HFFc6 (cell line): Measurements from ENCODE around the gene CDCA3. TPM values are rescaled to one million over a fixed set of nuclear protein-coding genes. Genes with fewer than 3 reads are reported as not detected.

Experiments
- DNase-seq: peaks from one replicate; pipeline ENCODE4 v3.0.0-alpha.2; 2018
- H3K27ac Mint-ChIP-seq: 2 replicates; pipeline ENCODE4 v1.8.0; 2020; ENCODE audit warnings: mild to moderate bottlenecking, mixed read lengths
- H3K27me3 Mint-ChIP-seq: 2 replicates; pipeline ENCODE4 v1.8.0; 2021; ENCODE audit warnings: mild to moderate bottlenecking, moderate library complexity, mixed read lengths; ENCODE audit not compliant: insufficient read depth
- H3K36me3 Mint-ChIP-seq: 2 replicates; pipeline ENCODE4 v1.8.0; 2021; ENCODE audit warnings: low read depth, mixed read lengths
- H3K4me1 Mint-ChIP-seq: 2 replicates; pipeline ENCODE4 v1.8.0; 2020; ENCODE audit warnings: low read depth, mixed read lengths
- H3K4me3 Mint-ChIP-seq: 2 replicates; pipeline ENCODE4 v1.8.0; 2020; ENCODE audit warnings: mild to moderate bottlenecking, moderate library complexity, mixed read lengths
- H3K9me3 Mint-ChIP-seq: 2 replicates; pipeline ENCODE4 v1.8.0; 2020; ENCODE audit warnings: mild to moderate bottlenecking, mixed read lengths
- CTCF ChIP-seq: fragments of 200-600 bp; sonication (generic); IDR thresholded peaks from 2 replicates; pipeline ENCODE4 v1.5.0; 2021; ENCODE audit warnings: antibody characterized with exemption, mild to moderate bottlenecking
- total RNA-seq, 6 experiments: library from RNA; stranded (reverse); fragmentation: NEBNext Ultra II Directional; extraction: Animal tissue kit (Norgen Biotek cat#: 25700); gene quantifications; 2 replicates in 1 of 6; 3 replicates in 5 of 6; pipeline ENCODE4 v1.2.3, GENCODE V29; 2021

The CDCA3 gene
- total RNA-seq, 6 experiments from 2014 or later, result 24.0 to 62.5 (median 56.3) TPM

GRCh38 chr12:6821591-6822425 is 29.3 kb downstream of the CDCA3 start, which contains the start of gene GPR162:
GPR162 (plus strand) TSS chr12:6821821; CDS start chr12:6823899, 2,078 bp downstream.
- Mint-ChIP-seq H3K27ac (peak within 1 kb of the TSS; percentile 19; the same call in 1 of the 2 replicates), H3K36me3 (peaks cover 8% of the 10 kb centered on the region), H3K9me3 (no peaks in the 10 kb centered on the region), H3K4me1 (peaks cover 48% of the 10 kb centered on the region), H3K4me3 (peak within 1 kb of the TSS; percentile 80), H3K27me3 (peaks cover 45% of the 10 kb centered on the region)
- DNase-seq, result no peak
- no peak for TF ChIP-seq CTCF

DNA sequence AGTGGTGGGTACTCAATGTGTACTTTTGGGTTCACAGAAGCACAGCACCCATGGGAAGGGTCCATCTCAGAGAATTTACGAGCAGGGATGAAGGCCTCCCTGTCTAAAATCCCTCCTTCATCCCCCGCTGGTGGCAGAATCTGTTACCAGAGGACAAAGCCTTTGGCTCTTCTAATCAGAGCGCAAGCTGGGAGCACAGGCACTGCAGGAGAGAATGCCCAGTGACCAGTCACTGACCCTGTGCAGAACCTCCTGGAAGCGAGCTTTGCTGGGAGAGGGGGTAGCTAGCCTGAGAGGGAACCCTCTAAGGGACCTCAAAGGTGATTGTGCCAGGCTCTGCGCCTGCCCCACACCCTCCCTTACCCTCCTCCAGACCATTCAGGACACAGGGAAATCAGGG is 30.9 kb downstream of the CDCA3 start:
- DNase-seq, result no peak
- Mint-ChIP-seq H3K36me3 (peaks cover 5% of the 10 kb centered on the region), H3K9me3 (no peaks in the 10 kb centered on the region), H3K27me3 (peaks cover 50% of the 10 kb centered on the region), H3K4me1 (peaks cover 43% of the 10 kb centered on the region), H3K27ac (no peak overlapping the region), H3K4me3 (no peak overlapping the region)
- TF ChIP-seq CTCF, result no peak

DNA sequence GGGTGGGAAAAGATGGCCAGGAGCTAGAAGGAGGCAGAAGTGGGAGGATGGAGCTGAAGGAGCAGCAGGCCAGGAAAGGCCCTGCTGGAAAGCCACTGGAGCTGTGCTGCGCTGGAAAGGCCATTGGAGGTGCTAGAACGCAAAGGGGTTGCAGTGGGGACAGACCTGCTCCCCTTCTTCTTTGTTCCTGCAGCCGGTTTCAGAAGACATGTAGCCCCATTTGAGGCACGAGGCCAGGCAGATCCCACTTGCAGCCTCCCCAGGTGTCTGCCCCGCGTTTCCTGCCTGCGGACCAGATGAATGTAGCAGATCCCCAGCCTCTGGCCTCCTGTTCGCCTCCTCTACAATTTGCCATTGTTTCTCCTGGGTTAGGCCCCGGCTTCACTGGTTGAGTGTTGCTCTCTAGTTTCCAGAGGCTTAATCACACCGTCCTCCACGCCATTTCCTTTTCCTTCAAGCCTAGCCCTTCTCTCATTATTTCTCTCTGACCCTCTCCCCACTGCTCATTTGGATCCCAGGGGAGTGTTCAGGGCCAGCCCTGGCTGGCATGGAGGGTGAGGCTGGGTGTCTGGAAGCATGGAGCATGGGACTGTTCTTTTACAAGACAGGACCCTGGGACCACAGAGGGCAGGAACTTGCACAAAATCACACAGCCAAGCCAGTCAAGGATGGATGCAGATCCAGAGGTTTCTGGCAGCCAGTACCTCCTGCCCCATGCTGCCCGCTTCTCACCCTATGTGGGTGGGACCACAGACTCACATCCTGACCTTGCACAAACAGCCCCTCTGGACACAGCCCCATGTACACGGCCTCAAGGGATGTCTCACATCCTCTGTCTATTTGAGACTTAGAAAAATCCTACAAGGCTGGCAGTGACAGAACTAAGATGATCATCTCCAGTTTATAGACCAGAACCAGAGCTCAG is 31.7 kb downstream of the CDCA3 start:
- peaks cover 36% of the 10 kb centered on the region for H3K4me1 Mint-ChIP-seq
- no peak for DNase-seq
- peaks cover 44% of the 10 kb centered on the region for H3K27me3 Mint-ChIP-seq
- H3K9me3 Mint-ChIP-seq, result no peaks in the 10 kb centered on the region
- no peak overlapping the region for H3K4me3 Mint-ChIP-seq
- no peak overlapping the region for H3K27ac Mint-ChIP-seq
- no peak for TF ChIP-seq CTCF
- no peaks in the 10 kb centered on the region for H3K36me3 Mint-ChIP-seq

DNA sequence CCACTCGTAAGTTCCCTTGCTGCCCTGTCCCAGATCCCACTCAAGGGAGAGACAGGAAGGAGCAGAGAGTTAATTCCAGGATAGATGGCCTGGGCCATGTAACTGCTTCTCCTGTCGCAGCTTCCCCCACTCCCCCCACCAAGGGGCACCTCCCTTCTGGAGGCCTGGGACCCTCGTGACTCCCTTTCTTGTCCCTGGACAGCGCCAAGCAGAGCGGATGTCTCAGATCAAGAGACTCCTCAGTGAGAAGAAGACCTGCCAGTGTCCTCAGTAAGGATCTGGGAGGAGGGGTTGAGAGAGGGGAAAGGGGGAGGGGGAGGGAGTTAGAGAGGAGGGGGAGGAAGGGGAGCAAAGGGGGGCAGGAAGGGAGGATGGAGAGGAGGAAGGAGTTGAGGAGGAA is 32.4 kb downstream of the CDCA3 start:
- Mint-ChIP-seq H3K27me3 (peaks cover 44% of the 10 kb centered on the region), H3K4me1 (peaks cover 36% of the 10 kb centered on the region), H3K4me3 (no peak overlapping the region), H3K9me3 (no peaks in the 10 kb centered on the region), H3K36me3 (no peaks in the 10 kb centered on the region), H3K27ac (no peak overlapping the region)
- TF ChIP-seq CTCF, result no peak
- no peak for DNase-seq

DNA sequence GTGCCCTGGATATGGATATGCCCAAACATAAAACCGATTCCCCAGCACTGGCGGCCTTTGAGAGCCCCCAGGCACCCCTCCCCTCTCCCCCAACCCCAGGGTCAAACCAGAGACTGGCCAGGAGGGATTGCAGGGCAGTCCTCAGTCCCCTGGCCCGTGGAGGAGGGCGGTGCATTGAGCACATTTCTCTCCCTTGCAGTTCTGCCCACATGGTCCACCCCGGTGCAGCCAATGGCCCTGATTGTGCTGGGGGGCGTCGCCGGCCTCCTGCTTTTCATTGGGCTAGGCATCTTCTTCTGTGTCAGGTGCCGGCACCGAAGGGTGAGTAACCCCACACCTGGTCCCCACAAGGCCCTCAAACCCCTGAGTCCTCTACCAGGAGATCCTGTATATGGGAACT is 32.9 kb downstream of the CDCA3 start:
- H3K27me3 Mint-ChIP-seq, result peaks cover 44% of the 10 kb centered on the region
- no peak for TF ChIP-seq CTCF
- no peak overlapping the region for H3K4me3 Mint-ChIP-seq
- H3K9me3 Mint-ChIP-seq, result no peaks in the 10 kb centered on the region
- no peak for DNase-seq
- no peaks in the 10 kb centered on the region for H3K36me3 Mint-ChIP-seq
- H3K4me1 Mint-ChIP-seq, result peaks cover 34% of the 10 kb centered on the region
- H3K27ac Mint-ChIP-seq, result no peak overlapping the region
